ENCODE data around the gene VN1R5.
"Not testable (repeated sequence)": the region's sequence is repeated elsewhere in the genome, so short reads cannot be mapped to it uniquely, and the experiment has no call there.

VN1R5 gene

GRCh38 chr1:247281001-247281574, 25.2 kb downstream of the VN1R5 start:
- Histone ChIP-seq H3K27me3 (ENCODE audit: control insufficient read depth, insufficient read depth, low read length) (no peaks in the 10 kb centered on the region), H3K9ac (ENCODE audit: low read length) (no peak overlapping the region), H3K36me3 (ENCODE audit: control insufficient read depth, insufficient read depth, low read length) (no peaks in the 10 kb centered on the region), H3K4me1 (ENCODE audit: control insufficient read depth, insufficient read depth, low read length) (no peaks in the 10 kb centered on the region), H3K27ac (ENCODE audit: low read depth, low read length) (no peak overlapping the region), H3K4me3 (ENCODE audit: low read length) (no peak overlapping the region)

GRCh38 chr1:247286134-247286670, 30.3 kb downstream of the VN1R5 start:
- H3K36me3 ChIP-seq (ENCODE audit: control insufficient read depth, insufficient read depth, low read length): no peaks in the 10 kb centered on the region
- H3K4me1 ChIP-seq (ENCODE audit: control insufficient read depth, insufficient read depth, low read length): no peaks in the 10 kb centered on the region
- H3K27me3 ChIP-seq (ENCODE audit: control insufficient read depth, insufficient read depth, low read length): no peaks in the 10 kb centered on the region
- H3K4me3 ChIP-seq (ENCODE audit: low read length): no peak overlapping the region
- no peak overlapping the region for H3K9ac ChIP-seq (ENCODE audit: low read length)
- H3K27ac ChIP-seq (ENCODE audit: low read depth, low read length): no peak overlapping the region

- H3K9ac ChIP-seq (ENCODE audit: low read length): no peak overlapping the region
- H3K4me3 ChIP-seq (ENCODE audit: low read length): no peak overlapping the region
Observed at GRCh38 chr1:247287460-247287859, 31.6 kb downstream of the VN1R5 start.

GRCh38 chr1:247288341-247288740, 32.5 kb downstream of the VN1R5 start:
- H3K9ac ChIP-seq (ENCODE audit: low read length): no peak overlapping the region
- no peak overlapping the region for H3K4me3 ChIP-seq (ENCODE audit: low read length)
- no peak overlapping the region for H3K27ac ChIP-seq (ENCODE audit: low read depth, low read length)
- no peaks in the 10 kb centered on the region for H3K36me3 ChIP-seq (ENCODE audit: control insufficient read depth, insufficient read depth, low read length)
- no peaks in the 10 kb centered on the region for H3K27me3 ChIP-seq (ENCODE audit: control insufficient read depth, insufficient read depth, low read length)
- no peaks in the 10 kb centered on the region for H3K4me1 ChIP-seq (ENCODE audit: control insufficient read depth, insufficient read depth, low read length)

More at GRCh38 chr1:247287460-247287859, 31.6 kb downstream of the VN1R5 start:
- Histone ChIP-seq H3K27ac (ENCODE audit: low read depth, low read length) (no peak overlapping the region), H3K27me3 (ENCODE audit: control insufficient read depth, insufficient read depth, low read length) (no peaks in the 10 kb centered on the region), H3K36me3 (ENCODE audit: control insufficient read depth, insufficient read depth, low read length) (no peaks in the 10 kb centered on the region), H3K4me1 (ENCODE audit: control insufficient read depth, insufficient read depth, low read length) (no peaks in the 10 kb centered on the region)

- not testable (repeated sequence) for H3K9ac ChIP-seq (ENCODE audit: low read length); H3K27ac ChIP-seq (ENCODE audit: low read depth, low read length); H3K4me3 ChIP-seq (ENCODE audit: low read length); H3K36me3 ChIP-seq (ENCODE audit: control insufficient read depth, insufficient read depth, low read length); H3K27me3 ChIP-seq (ENCODE audit: control insufficient read depth, insufficient read depth, low read length); H3K4me1 ChIP-seq (ENCODE audit: control insufficient read depth, insufficient read depth, low read length)
Observed at GRCh38 chr1:247289274-247289892, 33.5 kb downstream of the VN1R5 start.

- H3K4me3 ChIP-seq (ENCODE audit: low read length): no peak overlapping the region
- no peak overlapping the region for H3K9ac ChIP-seq (ENCODE audit: low read length)
- no peaks in the 10 kb centered on the region for H3K4me1 ChIP-seq (ENCODE audit: control insufficient read depth, insufficient read depth, low read length)
- H3K27me3 ChIP-seq (ENCODE audit: control insufficient read depth, insufficient read depth, low read length): no peaks in the 10 kb centered on the region
- H3K36me3 ChIP-seq (ENCODE audit: control insufficient read depth, insufficient read depth, low read length): no peaks in the 10 kb centered on the region
- no peak overlapping the region for H3K27ac ChIP-seq (ENCODE audit: low read depth, low read length)
Observed at GRCh38 chr1:247290576-247290975, 34.7 kb downstream of the VN1R5 start.

- Histone ChIP-seq H3K27me3 (ENCODE audit: control insufficient read depth, insufficient read depth, low read length) (no peaks in the 10 kb centered on the region), H3K9ac (ENCODE audit: low read length) (no peak overlapping the region), H3K4me1 (ENCODE audit: control insufficient read depth, insufficient read depth, low read length) (no peaks in the 10 kb centered on the region), H3K4me3 (ENCODE audit: low read length) (no peak overlapping the region), H3K27ac (ENCODE audit: low read depth, low read length) (no peak overlapping the region), H3K36me3 (ENCODE audit: control insufficient read depth, insufficient read depth, low read length) (no peaks in the 10 kb centered on the region)
Observed at GRCh38 chr1:247291161-247291560, 35.3 kb downstream of the VN1R5 start.

GRCh38 chr1:247291833-247292561, 36.1 kb downstream of the VN1R5 start:
- H3K27me3 ChIP-seq (ENCODE audit: control insufficient read depth, insufficient read depth, low read length): no peaks in the 10 kb centered on the region
- no peak overlapping the region for H3K4me3 ChIP-seq (ENCODE audit: low read length)
- no peaks in the 10 kb centered on the region for H3K36me3 ChIP-seq (ENCODE audit: control insufficient read depth, insufficient read depth, low read length)
- H3K9ac ChIP-seq (ENCODE audit: low read length): no peak overlapping the region
- H3K4me1 ChIP-seq (ENCODE audit: control insufficient read depth, insufficient read depth, low read length): no peaks in the 10 kb centered on the region
- no peak overlapping the region for H3K27ac ChIP-seq (ENCODE audit: low read depth, low read length)

- H3K36me3 ChIP-seq (ENCODE audit: control insufficient read depth, insufficient read depth, low read length): no peaks in the 10 kb centered on the region
- no peaks in the 10 kb centered on the region for H3K4me1 ChIP-seq (ENCODE audit: control insufficient read depth, insufficient read depth, low read length)
- H3K4me3 ChIP-seq (ENCODE audit: low read length): no peak overlapping the region
- no peaks in the 10 kb centered on the region for H3K27me3 ChIP-seq (ENCODE audit: control insufficient read depth, insufficient read depth, low read length)
- H3K27ac ChIP-seq (ENCODE audit: low read depth, low read length): no peak overlapping the region
- no peak overlapping the region for H3K9ac ChIP-seq (ENCODE audit: low read length)
Observed at GRCh38 chr1:247293047-247293446, 37.2 kb downstream of the VN1R5 start.

- H3K27me3 ChIP-seq (ENCODE audit: control insufficient read depth, insufficient read depth, low read length): no peaks in the 10 kb centered on the region
- H3K4me1 ChIP-seq (ENCODE audit: control insufficient read depth, insufficient read depth, low read length): no peaks in the 10 kb centered on the region
- no peaks in the 10 kb centered on the region for H3K36me3 ChIP-seq (ENCODE audit: control insufficient read depth, insufficient read depth, low read length)
- no peak overlapping the region for H3K27ac ChIP-seq (ENCODE audit: low read depth, low read length)
- no peak overlapping the region for H3K4me3 ChIP-seq (ENCODE audit: low read length)
- H3K9ac ChIP-seq (ENCODE audit: low read length): no peak overlapping the region
Observed at GRCh38 chr1:247294282-247294681, 38.4 kb downstream of the VN1R5 start.

- Histone ChIP-seq H3K27ac (ENCODE audit: low read depth, low read length) (no peak overlapping the region), H3K27me3 (ENCODE audit: control insufficient read depth, insufficient read depth, low read length) (no peaks in the 10 kb centered on the region), H3K36me3 (ENCODE audit: control insufficient read depth, insufficient read depth, low read length) (no peaks in the 10 kb centered on the region), H3K9ac (ENCODE audit: low read length) (no peak overlapping the region), H3K4me3 (ENCODE audit: low read length) (no peak overlapping the region), H3K4me1 (ENCODE audit: control insufficient read depth, insufficient read depth, low read length) (no peaks in the 10 kb centered on the region)
Observed at GRCh38 chr1:247295274-247295684, 39.4 kb downstream of the VN1R5 start.

GRCh38 chr1:247295746-247296145, 39.9 kb downstream of the VN1R5 start:
- H3K27ac ChIP-seq (ENCODE audit: low read depth, low read length): no peak overlapping the region
- no peaks in the 10 kb centered on the region for H3K36me3 ChIP-seq (ENCODE audit: control insufficient read depth, insufficient read depth, low read length)
- no peak overlapping the region for H3K9ac ChIP-seq (ENCODE audit: low read length)
- no peaks in the 10 kb centered on the region for H3K27me3 ChIP-seq (ENCODE audit: control insufficient read depth, insufficient read depth, low read length)
- no peak overlapping the region for H3K4me3 ChIP-seq (ENCODE audit: low read length)
- no peaks in the 10 kb centered on the region for H3K4me1 ChIP-seq (ENCODE audit: control insufficient read depth, insufficient read depth, low read length)
